ENCODE data around the gene MAGEB16. TPM values are rescaled to one million over a fixed set of nuclear protein-coding genes. Genes with fewer than 3 reads are reported as not detected.

The MAGEB16 gene
- total RNA-seq, 1 experiment from 2014 or later: not detected

GRCh38 chrX:35826503-35826902, 28.4 kb downstream of the MAGEB16 start:
- no peak overlapping the region for H3K27ac Mint-ChIP-seq

GRCh38 chrX:35829501-35829900, 31.4 kb downstream of the MAGEB16 start:
- no peak overlapping the region for H3K4me3 Mint-ChIP-seq
- ChIA-PET CTCF (no interaction called here), POLR2A (no interaction called here)

More at GRCh38 chrX:35826503-35826902, 28.4 kb downstream of the MAGEB16 start:
- H3K36me3 Mint-ChIP-seq: no peaks in the 10 kb centered on the region
- peaks cover 11% of the 10 kb centered on the region for H3K9me3 Mint-ChIP-seq
- TF ChIP-seq SMAD3 (CRISPR knock-in tag; IDR thresholded peaks at IDR 0.05; ENCODE audit: borderline replicate concordance) (no peak), HMGA2 (CRISPR knock-in tag; IDR thresholded peaks at IDR 0.05) (no peak), NR2C2 (CRISPR knock-in tag; IDR thresholded peaks at IDR 0.05) (no peak), ETV6 (CRISPR knock-in tag; IDR thresholded peaks at IDR 0.05) (no peak), AR (CRISPR knock-in tag; IDR thresholded peaks at IDR 0.05) (no peak), FOXP4 (CRISPR knock-in tag; IDR thresholded peaks at IDR 0.05) (no peak), ZNF423 (CRISPR knock-in tag; IDR thresholded peaks at IDR 0.05) (no peak), GABPB1 (CRISPR knock-in tag; IDR thresholded peaks at IDR 0.05) (no peak)
- no peak overlapping the region for H3K4me3 Mint-ChIP-seq
- peaks cover 23% of the 10 kb centered on the region for H3K4me1 Mint-ChIP-seq
- DNase-seq (ENCODE audit: low spot score) (no peak), ATAC-seq (no peak)
- ChIA-PET POLR2A (no interaction called here), CTCF (no interaction called here)
- H3K27me3 Mint-ChIP-seq (ENCODE audit: low read depth): no peaks in the 10 kb centered on the region

More at GRCh38 chrX:35829501-35829900, 31.4 kb downstream of the MAGEB16 start:
- no peaks in the 10 kb centered on the region for H3K36me3 Mint-ChIP-seq
- ATAC-seq (no peak), DNase-seq (ENCODE audit: low spot score) (no peak)
- no peak for TF ChIP-seq CREB1 (CRISPR knock-in tag; IDR thresholded peaks at IDR 0.05)
- TF ChIP-seq ELF4 (CRISPR knock-in tag; IDR thresholded peaks at IDR 0.05; ENCODE audit: low read depth): no peak
- TF ChIP-seq ZNF317 (CRISPR knock-in tag; IDR thresholded peaks at IDR 0.05; ENCODE audit: borderline replicate concordance, low read depth): no peak
- TF ChIP-seq PREB (CRISPR knock-in tag; IDR thresholded peaks at IDR 0.05; ENCODE audit: borderline replicate concordance): no peak
- no peak for TF ChIP-seq GABPB1 (CRISPR knock-in tag; IDR thresholded peaks at IDR 0.05)
- TF ChIP-seq EMX1 (CRISPR knock-in tag; IDR thresholded peaks at IDR 0.05): no peak
- TF ChIP-seq USF1 (CRISPR knock-in tag; IDR thresholded peaks at IDR 0.05): no peak
- no peak for TF ChIP-seq MLX (CRISPR knock-in tag; IDR thresholded peaks at IDR 0.05)
- TF ChIP-seq USF2 (CRISPR knock-in tag; IDR thresholded peaks at IDR 0.05): no peak
- no peak overlapping the region for H3K27ac Mint-ChIP-seq
- peaks cover 10% of the 10 kb centered on the region for H3K9me3 Mint-ChIP-seq
- peaks cover 11% of the 10 kb centered on the region for H3K4me1 Mint-ChIP-seq
- H3K27me3 Mint-ChIP-seq (ENCODE audit: low read depth): no peaks in the 10 kb centered on the region

Measured in WTC11 (cell line).